ENCODE measurements around the gene HCAR2. TPM values are rescaled to one million over a fixed set of nuclear protein-coding genes. Genes with fewer than 3 reads are reported as not detected.

The HCAR2 gene
- total and polyA plus RNA-seq, 2 of the 13 experiments (the other 11 are each of a cell fraction or from before 2014, with no cell fraction given), result 0.09 to 5.6 TPM

- TF ChIP-seq ZNF383 (CRISPR knock-in tag; IDR thresholded peaks at IDR 0.05; ENCODE audit: borderline replicate concordance), result no peak
- 0 out of 2 replicates have a peak, but pooled peaks have one; percentile 38 for TF ChIP-seq ZNF235 (CRISPR knock-in tag; IDR thresholded peaks at IDR 0.05; ENCODE audit: borderline replicate concordance)
- no peak for TF ChIP-seq ZFP1 (CRISPR knock-in tag; IDR thresholded peaks at IDR 0.05)
- no peak for TF ChIP-seq ZNF33A (CRISPR knock-in tag; IDR thresholded peaks at IDR 0.05; ENCODE audit: borderline replicate concordance)
- peak; percentile 91 for TF ChIP-seq ZFP91 (CRISPR knock-in tag; IDR thresholded peaks at IDR 0.05; ENCODE audit: borderline replicate concordance)
- TF ChIP-seq ZSCAN20 (CRISPR knock-in tag; IDR thresholded peaks at IDR 0.05; ENCODE audit: borderline replicate concordance), result peak; percentile 69; the same call in 1 of the 2 replicates
- TF ChIP-seq CHD4 (IDR thresholded peaks at IDR 0.05; ENCODE audit: borderline replicate concordance, low read length), result no peak
- TF ChIP-seq MXD1 (CRISPR knock-in tag; IDR thresholded peaks at IDR 0.05), result peak; percentile 80; the same call in 1 of the 2 replicates
- no peak for TF ChIP-seq ZNF232 (CRISPR knock-in tag; IDR thresholded peaks at IDR 0.05; ENCODE audit: borderline replicate concordance)
- peak; percentile 61 for TF ChIP-seq SALL2 (CRISPR knock-in tag; IDR thresholded peaks at IDR 0.05)
- no peak for TF ChIP-seq ZSCAN22 (CRISPR knock-in tag; IDR thresholded peaks at IDR 0.05)
- peak; percentile 69; the same call in 1 of the 2 replicates for TF ChIP-seq HOXA9 (CRISPR knock-in tag; IDR thresholded peaks at IDR 0.05; ENCODE audit: borderline replicate concordance)
- peak; percentile 83; the same call in 1 of the 2 replicates for TF ChIP-seq MIER3 (CRISPR knock-in tag; IDR thresholded peaks at IDR 0.05; ENCODE audit: borderline replicate concordance)
- peak; percentile 60; the same call in 1 of the 2 replicates for TF ChIP-seq ZMYM3 (CRISPR knock-in tag; IDR thresholded peaks at IDR 0.05)
- no peak for TF ChIP-seq CBX1 (IDR thresholded peaks at IDR 0.05; ENCODE audit: low read depth)
- 0 out of 2 replicates have a peak, but pooled peaks have one; percentile 55 for TF ChIP-seq DNMT1 (CRISPR knock-in tag; IDR thresholded peaks at IDR 0.05)
- TF ChIP-seq TARDBP (CRISPR knock-in tag; IDR thresholded peaks at IDR 0.05), result peak; percentile 90
- TF ChIP-seq HMGA1 (CRISPR knock-in tag; conservative IDR thresholded peaks at IDR 0.05), result no peak
- peak; percentile 84 for TF ChIP-seq XRCC5 (optimal IDR thresholded peaks at IDR 0.05; ENCODE audit: low read length)
- no peak for TF ChIP-seq ZNF430 (CRISPR knock-in tag; IDR thresholded peaks at IDR 0.05)
- TF ChIP-seq RFXAP (CRISPR knock-in tag; IDR thresholded peaks at IDR 0.05; ENCODE audit: borderline replicate concordance), result peak; percentile 66; the same call in 1 of the 2 replicates
- TF ChIP-seq ZNF484 (CRISPR knock-in tag; IDR thresholded peaks at IDR 0.05; ENCODE audit: borderline replicate concordance, low read depth), result no peak
- TF ChIP-seq TOPORS (CRISPR knock-in tag; IDR thresholded peaks at IDR 0.05), result peak; percentile 44; the same call in 1 of the 2 replicates
- no peak for TF ChIP-seq ZNF326 (CRISPR knock-in tag; IDR thresholded peaks at IDR 0.05; ENCODE audit: borderline replicate concordance)
- peak; percentile 98 for TF ChIP-seq ZMYM4 (CRISPR knock-in tag; IDR thresholded peaks at IDR 0.05)
- TF ChIP-seq EZH2 (conservative IDR thresholded peaks at IDR 0.05; ENCODE audit: low read depth, low read length), result no peak
- no peak for TF ChIP-seq MBD4 (IDR thresholded peaks at IDR 0.05; ENCODE audit: borderline replicate concordance, low read length)
- no peak for TF ChIP-seq ZNF713 (CRISPR knock-in tag; IDR thresholded peaks at IDR 0.05)
- TF ChIP-seq ZNF335 (CRISPR knock-in tag; IDR thresholded peaks at IDR 0.05), result peak; percentile 75
- peak; percentile 74; the same call in 1 of the 2 replicates for TF ChIP-seq SNAPC2 (CRISPR knock-in tag; IDR thresholded peaks at IDR 0.05)
- peak; percentile 48; the same call in 1 of the 2 replicates for TF ChIP-seq CEBPG (CRISPR knock-in tag; IDR thresholded peaks at IDR 0.05)
Measured at GRCh38 chr12:122752464-122753318, 49.5 kb upstream of the HCAR2 start, which contains the start of gene DENR (continued).
